Endothelial cell (in vitro differentiated cells): ENCODE measurements around the gene MDM1. TPM values are rescaled to one million over a fixed set of nuclear protein-coding genes. Genes with fewer than 3 reads are reported as not detected.

Source experiments
- DNase-seq: peaks from one replicate; pipeline ENCODE4 v3.0.0; 2021; ENCODE audit warnings: low spot score
- H3K27ac Mint-ChIP-seq: one replicate; pipeline ENCODE4 v1.8.0; 2021; ENCODE audit warnings: mixed read lengths, inconsistent platforms; ENCODE audit not compliant: unreplicated experiment
- H3K27me3 Mint-ChIP-seq: one replicate; pipeline ENCODE4 v1.8.0; 2021; ENCODE audit warnings: mild to moderate bottlenecking, moderate library complexity, mixed read lengths, inconsistent platforms; ENCODE audit not compliant: unreplicated experiment
- H3K36me3 Mint-ChIP-seq: one replicate; pipeline ENCODE4 v1.8.0; 2021; ENCODE audit warnings: mild to moderate bottlenecking, low read depth, mixed read lengths, inconsistent platforms; ENCODE audit not compliant: unreplicated experiment
- H3K4me1 Mint-ChIP-seq: one replicate; pipeline ENCODE4 v1.8.0; 2021; ENCODE audit warnings: mild to moderate bottlenecking, mixed read lengths, inconsistent platforms; ENCODE audit not compliant: unreplicated experiment
- H3K4me3 Mint-ChIP-seq: one replicate; pipeline ENCODE4 v1.8.0; 2021; ENCODE audit warnings: mild to moderate bottlenecking, mixed read lengths, inconsistent platforms; ENCODE audit not compliant: unreplicated experiment
- H3K9me3 Mint-ChIP-seq: one replicate; pipeline ENCODE4 v1.8.0; 2021; ENCODE audit warnings: mixed read lengths, inconsistent platforms; ENCODE audit not compliant: unreplicated experiment
- total RNA-seq: library from RNA; stranded (reverse); fragmentation: NEBNext Ultra II Directional; extraction: Animal tissue kit (Norgen Biotek cat#: 25700); gene quantifications from one replicate; pipeline ENCODE4 v1.2.1, GENCODE V29; 2021; ENCODE audit not compliant: unreplicated experiment
- TF ChIP-seq, protein P1 (sequence below): fragments of 200-600 bp; sonication (generic); IDR thresholded peaks from one replicate; pipeline ENCODE4 v1.5.0; 2021; ENCODE audit warnings: antibody characterized with exemption; ENCODE audit not compliant: unreplicated experiment

Gene MDM1
- total RNA-seq, 1 donor from 2014 or later = 18.1 TPM

DNA sequence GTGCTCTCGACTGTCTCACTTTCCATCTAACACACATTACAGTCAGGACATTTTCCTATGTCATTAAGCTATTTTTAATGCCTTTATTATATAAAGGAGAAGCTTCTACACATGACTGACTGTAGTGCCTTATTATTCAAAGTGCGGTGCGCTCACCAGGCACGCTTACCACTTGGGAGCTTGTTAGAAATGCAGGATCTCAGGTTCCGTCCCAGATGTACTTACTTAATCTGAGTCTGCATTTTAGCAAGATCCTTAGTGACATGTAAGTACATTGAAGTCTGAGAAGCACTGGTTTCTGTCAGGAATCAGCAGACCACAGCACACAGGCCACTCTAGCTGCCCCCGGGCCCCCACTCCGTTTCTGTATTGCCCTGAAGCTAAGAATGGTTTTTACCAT lies 44.7 kb upstream of the MDM1 start:
- Mint-ChIP-seq H3K27ac (no peak overlapping the region), H3K36me3 (no peaks in the 10 kb centered on the region), H3K4me1 (peaks cover 21% of the 10 kb centered on the region), H3K4me3 (no peak overlapping the region), H3K9me3 (no peaks in the 10 kb centered on the region), H3K27me3 (no peaks in the 10 kb centered on the region)
- DNase-seq = no peak
- TF ChIP-seq, protein P1, sequence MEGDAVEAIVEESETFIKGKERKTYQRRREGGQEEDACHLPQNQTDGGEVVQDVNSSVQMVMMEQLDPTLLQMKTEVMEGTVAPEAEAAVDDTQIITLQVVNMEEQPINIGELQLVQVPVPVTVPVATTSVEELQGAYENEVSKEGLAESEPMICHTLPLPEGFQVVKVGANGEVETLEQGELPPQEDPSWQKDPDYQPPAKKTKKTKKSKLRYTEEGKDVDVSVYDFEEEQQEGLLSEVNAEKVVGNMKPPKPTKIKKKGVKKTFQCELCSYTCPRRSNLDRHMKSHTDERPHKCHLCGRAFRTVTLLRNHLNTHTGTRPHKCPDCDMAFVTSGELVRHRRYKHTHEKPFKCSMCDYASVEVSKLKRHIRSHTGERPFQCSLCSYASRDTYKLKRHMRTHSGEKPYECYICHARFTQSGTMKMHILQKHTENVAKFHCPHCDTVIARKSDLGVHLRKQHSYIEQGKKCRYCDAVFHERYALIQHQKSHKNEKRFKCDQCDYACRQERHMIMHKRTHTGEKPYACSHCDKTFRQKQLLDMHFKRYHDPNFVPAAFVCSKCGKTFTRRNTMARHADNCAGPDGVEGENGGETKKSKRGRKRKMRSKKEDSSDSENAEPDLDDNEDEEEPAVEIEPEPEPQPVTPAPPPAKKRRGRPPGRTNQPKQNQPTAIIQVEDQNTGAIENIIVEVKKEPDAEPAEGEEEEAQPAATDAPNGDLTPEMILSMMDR = no peak

DNA sequence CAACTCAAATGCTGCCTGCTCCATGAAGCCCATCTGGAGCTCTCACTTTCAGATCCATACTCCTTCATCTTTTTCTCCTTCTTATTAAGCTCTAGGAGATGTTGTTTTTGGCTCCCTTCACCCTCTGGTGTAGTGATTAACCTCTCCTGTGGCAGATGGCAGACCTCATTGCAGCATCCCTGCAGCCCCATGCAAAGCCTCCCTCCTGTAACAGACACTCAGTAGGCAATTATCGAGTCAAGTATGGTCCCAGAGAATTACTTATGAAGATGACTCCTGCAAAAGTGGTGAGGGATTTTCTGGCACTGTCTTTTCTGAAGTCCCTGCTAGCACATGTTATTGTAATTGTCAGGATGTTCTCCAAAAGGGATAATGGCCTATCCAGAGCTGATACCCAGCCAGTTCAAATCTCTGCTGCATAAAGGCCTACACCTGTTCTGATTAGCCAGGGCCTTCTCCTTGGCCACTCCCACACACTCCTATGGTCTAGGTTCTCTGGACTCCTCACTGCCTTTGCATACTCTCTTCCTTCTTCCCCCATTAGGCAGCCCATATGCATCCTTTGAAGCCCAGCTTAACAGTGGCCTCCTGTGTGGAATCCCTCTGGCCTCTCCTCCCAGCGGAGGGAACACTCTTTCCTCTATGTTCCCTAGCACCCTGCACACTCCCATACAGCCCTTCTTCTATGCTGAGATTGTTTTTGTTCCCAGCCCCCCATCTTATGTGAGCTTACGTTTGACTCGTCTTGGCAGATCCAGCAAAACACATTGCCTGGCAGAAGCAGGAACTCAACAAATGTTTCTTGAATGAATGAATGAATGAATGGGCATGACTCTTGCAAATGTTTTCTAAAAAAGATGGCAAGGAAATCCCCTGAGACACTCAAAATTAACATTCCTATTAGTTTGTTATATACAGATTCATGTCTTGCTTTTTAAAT lies 43.9 kb upstream of the MDM1 start:
- Mint-ChIP-seq H3K27ac (no peak overlapping the region), H3K36me3 (no peaks in the 10 kb centered on the region)
- no peak for DNase-seq

DNA sequence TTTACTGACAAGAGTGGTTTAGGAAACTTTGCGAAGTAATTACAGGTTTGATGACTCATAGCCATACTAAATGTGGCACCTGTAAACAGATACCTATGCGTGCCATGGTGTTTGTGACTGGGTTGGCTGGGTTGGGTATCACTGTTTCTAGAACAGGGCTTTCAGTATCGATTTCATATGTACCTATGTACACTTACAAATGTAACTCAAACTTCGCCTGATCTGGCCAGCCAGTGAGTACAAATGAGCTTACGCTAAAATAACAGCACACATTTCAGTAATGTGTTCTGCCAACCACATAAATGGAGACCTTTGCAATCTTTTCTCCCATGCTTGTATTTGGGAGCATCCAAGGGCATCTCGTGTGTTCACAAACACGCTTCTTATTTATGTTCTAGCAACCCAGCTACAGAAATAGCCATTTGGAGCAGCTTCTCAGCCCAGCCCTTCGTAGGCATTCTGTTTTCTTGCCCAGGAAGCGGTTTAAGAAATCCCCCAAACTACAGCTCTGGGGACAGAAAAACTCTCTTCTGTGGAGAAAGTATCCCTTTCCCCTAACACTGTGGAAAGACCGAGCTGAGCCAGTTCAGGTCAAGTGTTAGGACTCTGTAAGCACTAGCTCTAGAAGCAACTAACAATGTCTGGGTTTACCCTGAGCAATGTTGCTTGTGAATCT lies 42.3 kb upstream of the MDM1 start:
- Mint-ChIP-seq H3K9me3 (no peaks in the 10 kb centered on the region), H3K4me3 (no peak overlapping the region), H3K27ac (no peak overlapping the region), H3K36me3 (no peaks in the 10 kb centered on the region), H3K4me1 (peaks cover 31% of the 10 kb centered on the region), H3K27me3 (peaks cover 2% of the 10 kb centered on the region)
- TF ChIP-seq, protein P1 = no peak
- DNase-seq = no peak

More for the DNA sequence above, 43.9 kb upstream of the MDM1 start:
- peaks cover 18% of the 10 kb centered on the region for H3K4me1 Mint-ChIP-seq
- peaks cover under 1% of the 10 kb centered on the region for H3K27me3 Mint-ChIP-seq
- no peak overlapping the region for H3K4me3 Mint-ChIP-seq
- H3K9me3 Mint-ChIP-seq = no peaks in the 10 kb centered on the region
- TF ChIP-seq, protein P1 = no peak

DNA sequence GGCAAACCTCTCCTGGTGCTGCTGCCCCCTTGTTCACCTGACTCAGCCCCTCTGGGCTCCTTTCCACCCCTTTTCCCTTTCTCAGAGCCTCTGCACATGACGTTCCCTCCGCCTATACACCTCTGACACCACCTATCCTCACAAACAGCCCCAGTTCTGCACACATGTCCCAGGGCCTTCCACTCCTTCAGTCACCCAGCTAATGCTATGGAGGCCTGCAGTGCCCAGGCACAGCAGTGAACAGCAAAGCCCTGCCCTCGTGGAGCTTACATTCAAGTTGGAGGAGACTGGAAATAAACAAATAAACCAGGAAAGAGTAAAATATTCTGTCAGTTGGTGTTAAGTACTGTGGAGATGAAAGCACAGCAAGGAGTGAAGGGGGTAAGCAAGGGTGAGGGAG lies 38.5 kb upstream of the MDM1 start:
- Mint-ChIP-seq H3K4me3 (no peak overlapping the region), H3K4me1 (peaks cover 40% of the 10 kb centered on the region), H3K27me3 (peaks cover 4% of the 10 kb centered on the region), H3K27ac (no peak overlapping the region), H3K9me3 (no peaks in the 10 kb centered on the region), H3K36me3 (no peaks in the 10 kb centered on the region)
- DNase-seq = no peak
- TF ChIP-seq, protein P1 = no peak
